Measurements from ENCODE around the gene MEP1A.

MEP1A gene

GRCh38 chr6:46849361-46849690, 56.1 kb downstream of the MEP1A start:
- TF ChIP-seq GATA3 (IDR thresholded peaks at IDR 0.05; ENCODE audit: low read depth, low read length) (no peak), GATA2 (IDR thresholded peaks at IDR 0.05; ENCODE audit: low read depth, low read length) (no peak)

GRCh38 chr6:46850792-46851191, 57.6 kb downstream of the MEP1A start:
- TF ChIP-seq GATA2 (IDR thresholded peaks at IDR 0.05; ENCODE audit: low read depth, low read length) (no peak), GATA3 (IDR thresholded peaks at IDR 0.05; ENCODE audit: low read depth, low read length) (no peak)

GRCh38 chr6:46862381-46862780, 69.2 kb downstream of the MEP1A start:
- TF ChIP-seq GATA2 (IDR thresholded peaks at IDR 0.05; ENCODE audit: low read depth, low read length) = no peak
- TF ChIP-seq GATA3 (IDR thresholded peaks at IDR 0.05; ENCODE audit: low read depth, low read length) = no peak

- TF ChIP-seq GATA2 (IDR thresholded peaks at IDR 0.05; ENCODE audit: low read depth, low read length) (no peak), GATA3 (IDR thresholded peaks at IDR 0.05; ENCODE audit: low read depth, low read length) (no peak)
These were observed 70.6 kb downstream of the MEP1A start for GRCh38 chr6:46863791-46864190.

GRCh38 chr6:46865221-46865620, 72.0 kb downstream of the MEP1A start:
- TF ChIP-seq GATA2 (IDR thresholded peaks at IDR 0.05; ENCODE audit: low read depth, low read length) (no peak), GATA3 (IDR thresholded peaks at IDR 0.05; ENCODE audit: low read depth, low read length) (no peak)

- TF ChIP-seq GATA3 (IDR thresholded peaks at IDR 0.05; ENCODE audit: low read depth, low read length) = no peak
- TF ChIP-seq GATA2 (IDR thresholded peaks at IDR 0.05; ENCODE audit: low read depth, low read length) = no peak
These were observed 74.2 kb downstream of the MEP1A start for GRCh38 chr6:46867411-46867810.

- TF ChIP-seq GATA2 (IDR thresholded peaks at IDR 0.05; ENCODE audit: low read depth, low read length) (no peak), GATA3 (IDR thresholded peaks at IDR 0.05; ENCODE audit: low read depth, low read length) (no peak)
These were observed 82.9 kb downstream of the MEP1A start for GRCh38 chr6:46876126-46876525.

GRCh38 chr6:46879003-46879402, 85.8 kb downstream of the MEP1A start:
- TF ChIP-seq GATA3 (IDR thresholded peaks at IDR 0.05; ENCODE audit: low read depth, low read length) = no peak
- TF ChIP-seq GATA2 (IDR thresholded peaks at IDR 0.05; ENCODE audit: low read depth, low read length) = no peak

- TF ChIP-seq GATA2 (IDR thresholded peaks at IDR 0.05; ENCODE audit: low read depth, low read length) = no peak
- TF ChIP-seq GATA3 (IDR thresholded peaks at IDR 0.05; ENCODE audit: low read depth, low read length) = no peak
These were observed 89.5 kb downstream of the MEP1A start for GRCh38 chr6:46882645-46883044.

- TF ChIP-seq GATA2 (IDR thresholded peaks at IDR 0.05; ENCODE audit: low read depth, low read length) (no peak), GATA3 (IDR thresholded peaks at IDR 0.05; ENCODE audit: low read depth, low read length) (no peak)
These were observed 94.8 kb downstream of the MEP1A start for GRCh38 chr6:46888031-46888430.

- TF ChIP-seq GATA2 (IDR thresholded peaks at IDR 0.05; ENCODE audit: low read depth, low read length) (no peak), GATA3 (IDR thresholded peaks at IDR 0.05; ENCODE audit: low read depth, low read length) (no peak)
These were observed 95.4 kb downstream of the MEP1A start for GRCh38 chr6:46888578-46888977.

Data from SH-SY5Y (cell line).